Measurements from ENCODE around the gene AKR1A1. TPM values are rescaled to one million over a fixed set of nuclear protein-coding genes. Genes with fewer than 3 reads are reported as not detected.

The AKR1A1 gene
- total RNA-seq, 1 donor from 2014 or later: 167 TPM

GRCh38 chr1:45569571-45569961 is 18.9 kb downstream of the AKR1A1 start:
- Histone ChIP-seq H3K9me3 (no peaks in the 10 kb centered on the region), H3K27ac (no peak overlapping the region), H3K36me3 (peaks cover 52% of the 10 kb centered on the region), H3K4me1 (peaks cover 8% of the 10 kb centered on the region), H3K4me3 (no peak overlapping the region), H3K27me3 (no peaks in the 10 kb centered on the region)
- ATAC-seq (no peak), DNase-seq (no peak)
- intact Hi-C loops (cut with DNase I): loop anchor here (5.0 kb wide), 1 partner anchor 52 kb away; no protein-coding TSS in a partner anchor
- TF ChIP-seq CTCF (IDR thresholded peaks at IDR 0.05): no peak

- H3K27ac ChIP-seq: no peak overlapping the region
- H3K9me3 ChIP-seq: no peaks in the 10 kb centered on the region
- H3K36me3 ChIP-seq: peaks cover 52% of the 10 kb centered on the region
- H3K4me1 ChIP-seq: peaks cover 8% of the 10 kb centered on the region
- intact Hi-C loops (cut with DNase I): loop anchor here (5.0 kb wide), 1 partner anchor 53 kb away; no protein-coding TSS in a partner anchor
- peak; percentile 99 for TF ChIP-seq CTCF (IDR thresholded peaks at IDR 0.05)
- DNase-seq (no peak), ATAC-seq (peak; percentile 97)
- H3K4me3 ChIP-seq: no peak overlapping the region
- no peaks in the 10 kb centered on the region for H3K27me3 ChIP-seq
Measured at GRCh38 chr1:45569962-45570581, 19.4 kb downstream of the AKR1A1 start.

- no peak for TF ChIP-seq CTCF (IDR thresholded peaks at IDR 0.05)
- H3K36me3 ChIP-seq: peaks cover 52% of the 10 kb centered on the region
- intact Hi-C loops (cut with DNase I): no loop called here
Measured at GRCh38 chr1:45570631-45571030, 20.0 kb downstream of the AKR1A1 start.

GRCh38 chr1:45573231-45573804 is 22.7 kb downstream of the AKR1A1 start:
- no peaks in the 10 kb centered on the region for H3K4me1 ChIP-seq
- peaks cover 28% of the 10 kb centered on the region for H3K36me3 ChIP-seq
- DNase-seq (peak; percentile 23), ATAC-seq (no peak)
- H3K9me3 ChIP-seq: no peaks in the 10 kb centered on the region
- no peak overlapping the region for H3K27ac ChIP-seq
- no peak for TF ChIP-seq CTCF (IDR thresholded peaks at IDR 0.05)
- no peak overlapping the region for H3K4me3 ChIP-seq
- intact Hi-C loops (cut with DNase I): no loop called here
- no peaks in the 10 kb centered on the region for H3K27me3 ChIP-seq

More at GRCh38 chr1:45570631-45571030, 20.0 kb downstream of the AKR1A1 start:
- H3K4me1 ChIP-seq: peaks cover 8% of the 10 kb centered on the region
- H3K4me3 ChIP-seq: no peak overlapping the region
- H3K27me3 ChIP-seq: no peaks in the 10 kb centered on the region
- ATAC-seq (no peak), DNase-seq (no peak)
- H3K27ac ChIP-seq: no peak overlapping the region
- H3K9me3 ChIP-seq: no peaks in the 10 kb centered on the region

GRCh38 chr1:45574105-45574626 is 23.5 kb downstream of the AKR1A1 start:
- TF ChIP-seq CTCF (IDR thresholded peaks at IDR 0.05): no peak
- DNase-seq (no peak), ATAC-seq (no peak)
- Histone ChIP-seq H3K27ac (no peak overlapping the region), H3K36me3 (peaks cover 19% of the 10 kb centered on the region), H3K27me3 (no peaks in the 10 kb centered on the region), H3K4me3 (no peak overlapping the region), H3K9me3 (no peaks in the 10 kb centered on the region), H3K4me1 (no peaks in the 10 kb centered on the region)
- intact Hi-C loops (cut with DNase I): no loop called here
